Cardiac septum (tissue), 1 donor: ENCODE measurements around the gene TEX29. TPM values are rescaled to one million over a fixed set of nuclear protein-coding genes. Genes with fewer than 3 reads are reported as not detected.

Source experiments
- DNase-seq: peaks from one replicate; pipeline ENCODE4 v3.0.0-alpha.2; 2020; ENCODE audit warnings: low spot score
- intact Hi-C: fragments of 100-400 bp; cut with DNase I; formaldehyde crosslinking; loops from one replicate; pipeline ENCODE4 v1.14.0; 2022
- long read RNA-seq: library from polyadenylated mRNA; unstranded; transcript quantifications from one replicate; pipeline ENCODE4 v2.0.0, GENCODE V29; 2021
- total RNA-seq: library from RNA; stranded (reverse); fragmentation: NEBNext Ultra II Directional; extraction: Animal tissue kit (Norgen Biotek cat#: 25700); gene quantifications from one replicate; pipeline ENCODE4 v1.2.1, GENCODE V29; 2021
- donor health status: DM: no; HTN: no; CAD: no.

TEX29 gene
- 0.70 TPM for total RNA-seq
- long read RNA-seq, partial matches to known transcripts, result 1 of 1 reads
- long read RNA-seq, other reads (novel, unspliced or antisense), result 0 of 1 reads

DNA sequence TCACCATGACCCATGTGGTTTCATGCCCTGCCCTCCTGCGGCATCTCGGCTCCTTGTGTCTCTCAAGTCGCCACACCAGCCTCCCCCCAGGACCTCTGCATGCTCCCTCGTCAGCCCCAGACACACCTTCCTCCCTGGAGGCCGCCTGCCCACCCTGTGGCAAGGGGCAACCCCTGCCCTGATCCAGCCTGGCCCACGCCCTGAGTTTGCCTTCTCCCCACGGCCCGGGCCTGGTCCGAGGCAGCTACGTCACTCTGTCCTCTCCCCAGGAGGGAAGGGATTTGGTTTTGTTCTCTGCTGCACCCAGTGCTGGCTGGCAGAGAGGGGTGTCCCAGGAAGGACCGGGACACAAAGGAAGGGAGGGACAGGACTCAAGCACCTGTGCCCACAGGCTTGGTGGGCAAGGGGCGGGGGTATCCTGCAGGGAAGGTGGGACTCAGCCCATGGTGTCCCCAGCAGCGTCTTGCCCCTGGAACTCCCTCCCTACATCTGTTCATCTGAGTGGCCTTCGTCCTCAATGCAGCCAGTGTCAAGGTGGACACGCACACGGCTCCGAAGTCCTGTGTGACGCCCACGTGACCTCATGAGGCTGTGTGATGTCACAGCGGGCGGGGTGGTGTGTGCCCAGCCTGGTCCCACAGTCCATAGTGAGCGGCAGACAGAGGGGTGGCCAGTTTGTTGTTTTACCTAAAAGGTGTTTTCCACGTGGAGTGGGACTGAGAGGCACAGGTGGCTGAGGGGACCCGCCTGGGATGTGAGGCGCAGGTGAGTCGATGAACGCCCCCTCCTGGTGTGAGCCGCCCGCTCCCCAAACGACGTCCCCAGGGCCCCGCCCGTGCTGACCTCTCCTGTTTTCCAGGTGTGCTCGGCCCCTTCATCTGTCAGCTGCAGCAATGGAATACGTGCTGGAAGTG, at the start of gene TEX29:
TEX29 (plus strand) TSS at position 645 of the 914 bp plus-strand sequence; CDS start at position 894, 249 bp downstream.
- DNase-seq, result no peak
- intact Hi-C loops, result no loop called here

DNA sequence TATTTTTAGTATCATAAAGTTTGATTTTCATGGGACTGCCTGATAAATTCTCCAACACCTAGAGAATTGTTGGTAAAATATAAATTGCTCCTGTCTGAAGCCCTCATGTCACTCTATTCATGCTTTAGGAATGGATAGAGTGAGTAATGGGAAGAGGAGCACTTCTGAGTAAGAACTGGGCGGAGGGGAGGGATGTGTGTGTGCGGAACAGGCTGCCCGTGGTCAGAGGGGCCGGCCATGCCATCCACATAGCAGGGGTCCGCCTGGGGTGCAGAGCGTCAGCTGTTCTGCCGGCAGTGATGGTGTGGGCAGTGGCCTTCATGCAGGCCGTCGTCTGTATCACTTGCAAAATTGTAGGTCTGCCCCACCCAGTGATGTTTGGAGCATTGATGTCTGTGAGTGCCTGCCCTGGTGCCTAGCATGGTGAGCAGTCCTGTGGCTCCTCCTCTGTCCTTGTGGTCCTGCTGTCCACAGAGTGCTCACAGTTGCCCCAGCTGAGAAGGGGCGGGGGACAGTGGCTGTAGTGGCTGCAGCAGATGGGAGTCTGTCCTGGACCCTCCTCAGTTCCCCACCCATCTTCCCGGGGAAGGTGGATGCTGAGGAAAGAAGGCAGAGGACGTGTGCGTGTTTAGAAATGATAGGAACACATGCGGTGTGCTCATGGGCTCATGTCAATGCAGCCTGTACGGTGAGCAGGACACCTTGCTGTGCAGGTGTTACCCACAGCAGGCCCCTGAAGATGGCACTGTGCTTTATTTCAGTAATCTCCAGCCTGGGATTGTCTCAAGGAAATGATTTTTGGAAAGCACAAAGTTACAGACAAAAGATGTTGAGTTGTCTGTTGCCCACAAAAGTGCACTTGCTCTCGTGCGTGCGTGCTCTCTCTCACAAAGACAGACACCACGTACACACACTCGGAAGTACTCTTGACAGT, 49.4 kb upstream of the TEX29 start:
- intact Hi-C loops, result no loop called here
- no peak for DNase-seq

DNA sequence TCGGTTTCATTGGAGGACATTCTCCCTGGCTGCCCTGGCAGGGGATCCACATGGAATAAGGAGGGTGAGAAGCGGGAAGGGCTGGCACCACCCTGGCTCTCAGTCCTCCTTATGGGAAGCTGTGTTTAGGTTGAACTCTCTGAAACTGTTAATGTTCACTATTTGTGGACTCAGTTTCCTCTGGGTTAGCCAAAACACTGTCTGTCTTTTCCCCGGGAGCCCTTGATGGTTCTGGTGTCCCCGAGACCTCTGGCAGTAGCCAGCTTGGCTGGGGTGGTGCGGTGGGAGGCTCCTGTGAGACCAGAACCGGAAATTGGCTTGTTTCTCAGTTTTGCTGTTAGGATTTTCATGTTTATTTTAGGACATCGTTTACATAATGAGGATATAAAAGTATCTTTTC, 48.3 kb upstream of the TEX29 start:
- intact Hi-C loops, result no loop called here

DNA sequence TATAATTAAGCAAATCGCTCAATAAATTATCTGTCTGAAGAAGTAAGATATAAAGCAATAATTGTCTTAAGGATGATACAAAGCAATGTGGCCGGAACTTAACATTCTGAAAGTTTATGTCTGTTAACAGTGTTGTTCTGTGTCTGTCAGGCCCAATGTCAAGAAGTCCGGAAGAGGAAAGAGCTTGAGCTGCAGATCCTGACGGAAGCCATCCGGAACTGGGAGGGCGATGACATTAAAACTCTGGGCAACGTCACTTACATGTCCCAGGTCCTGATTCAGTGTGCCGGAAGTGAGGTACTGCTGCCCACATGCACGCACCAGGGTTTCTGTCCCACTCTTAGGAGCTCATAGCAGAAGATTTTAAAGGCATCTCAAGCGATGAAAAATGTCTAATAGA, 45.1 kb upstream of the TEX29 start:
- no peak for DNase-seq
- intact Hi-C loops, result no loop called here

More for the DNA sequence above, 48.3 kb upstream of the TEX29 start:
- no peak for DNase-seq

DNA sequence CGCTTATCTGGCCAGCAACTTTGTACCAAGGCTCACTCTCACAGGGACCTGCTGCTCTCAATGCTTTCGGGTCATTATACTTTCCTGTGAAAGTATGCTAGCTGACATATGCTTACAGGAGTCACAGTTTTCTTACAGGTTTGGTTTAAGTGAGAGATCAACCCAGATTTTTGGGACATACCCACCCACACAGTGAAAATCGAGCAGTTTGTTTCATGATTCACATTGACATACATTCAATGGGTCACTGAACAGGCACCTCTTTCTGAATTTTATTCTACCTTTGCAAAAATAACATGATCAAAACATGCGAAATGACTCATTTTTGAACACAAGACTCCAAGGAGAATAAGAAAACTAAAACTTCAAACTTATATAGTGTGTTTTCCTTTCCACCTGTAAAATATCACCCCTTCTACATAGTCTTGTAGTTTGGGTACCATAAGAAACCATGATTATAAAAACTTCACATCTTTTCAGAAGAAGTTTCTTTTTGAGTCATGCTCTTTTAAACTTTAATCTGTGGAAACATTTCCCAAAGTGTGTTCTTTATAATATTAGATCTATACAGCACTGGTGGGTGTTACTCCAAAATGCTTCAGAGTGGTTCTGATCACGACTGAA, 44.3 kb upstream of the TEX29 start:
- no peak for DNase-seq
- intact Hi-C loops, result no loop called here

DNA sequence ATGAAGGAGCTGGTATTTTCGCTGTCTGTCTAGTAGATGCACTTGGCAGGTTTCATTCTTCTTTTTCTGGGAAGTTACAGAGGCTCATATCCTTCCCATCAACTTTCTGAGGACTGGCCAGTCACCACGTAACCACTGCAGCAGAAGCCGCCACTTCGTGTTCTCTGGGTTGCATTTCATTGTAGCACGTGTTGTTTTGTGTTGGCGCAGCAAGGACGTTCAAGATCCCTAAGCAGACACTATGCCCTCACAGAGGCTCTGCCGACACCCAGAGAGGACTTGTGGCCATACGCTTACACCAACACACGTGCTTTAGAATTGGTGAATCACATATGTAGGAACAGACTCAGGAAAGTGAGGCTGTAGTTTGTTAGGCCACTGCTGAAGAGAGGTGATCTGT, 42.2 kb upstream of the TEX29 start:
- intact Hi-C loops, result no loop called here
- DNase-seq, result no peak

DNA sequence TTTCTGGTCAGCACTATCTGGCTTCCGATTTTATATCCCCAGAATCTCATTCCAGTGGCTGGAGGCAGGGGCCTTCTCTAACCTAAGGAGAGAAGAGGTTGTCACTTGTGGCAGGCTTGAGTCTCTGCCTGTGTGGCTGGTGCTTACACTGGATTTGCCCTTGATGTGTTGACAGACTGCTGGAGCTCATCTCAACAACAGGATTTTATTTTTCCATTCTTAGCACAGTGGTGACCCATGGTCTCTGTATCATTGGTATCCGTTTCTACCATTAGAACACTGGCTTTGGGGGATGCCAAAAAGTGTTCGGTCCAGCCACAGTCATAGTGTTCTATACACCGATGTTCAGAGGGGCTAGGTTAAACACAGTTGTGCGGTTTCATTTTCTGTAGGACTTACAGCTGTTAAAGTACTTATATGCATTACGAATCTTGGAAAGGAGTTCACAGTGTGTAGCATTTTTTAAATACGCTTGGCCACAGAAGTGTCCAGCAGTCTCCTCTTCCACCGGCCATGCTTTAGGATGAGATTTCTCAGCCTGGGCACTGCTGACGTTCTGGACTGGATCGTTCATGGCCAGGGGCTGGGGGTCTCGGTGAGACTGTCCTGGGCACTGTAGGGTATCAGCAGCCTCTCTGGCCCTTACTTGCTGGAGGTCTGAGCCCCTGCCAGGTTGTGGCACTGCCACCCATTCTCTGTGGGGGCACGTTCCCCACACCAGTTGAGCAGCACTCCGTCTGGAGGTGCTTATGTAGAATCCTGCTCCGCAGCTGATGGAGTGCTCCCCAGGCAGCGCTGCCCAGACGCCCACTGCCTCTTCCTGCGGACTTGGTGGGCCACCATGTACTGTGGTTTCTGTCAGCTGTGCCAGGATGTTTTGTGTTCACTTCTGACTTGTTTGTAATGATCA, 41.4 kb upstream of the TEX29 start:
- intact Hi-C loops, result no loop called here
- no peak for DNase-seq

DNA sequence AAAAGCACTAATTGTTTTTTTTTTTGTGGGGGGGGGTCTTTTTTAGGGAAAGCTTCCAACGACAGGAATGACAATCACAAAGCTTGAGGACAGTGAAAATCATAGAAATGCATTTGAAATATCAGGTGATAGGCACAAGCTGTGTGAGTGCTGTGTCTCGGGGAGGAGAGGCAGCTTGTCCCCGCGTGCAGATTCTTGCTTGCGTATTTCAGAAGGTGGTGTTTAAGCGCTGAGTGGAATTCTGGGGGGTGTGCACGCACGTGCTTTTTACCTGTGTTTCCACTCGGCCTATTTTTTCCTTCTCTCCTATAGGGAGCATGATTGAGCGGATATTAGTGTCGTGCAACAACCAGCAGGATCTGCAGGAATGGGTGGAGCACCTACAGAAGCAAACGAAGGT, 40.2 kb upstream of the TEX29 start:
- DNase-seq, result no peak
- intact Hi-C loops, result loop anchor here (5.0 kb wide), 2 partner anchors 33 to 128 kb away; no protein-coding TSS in a partner anchor

DNA sequence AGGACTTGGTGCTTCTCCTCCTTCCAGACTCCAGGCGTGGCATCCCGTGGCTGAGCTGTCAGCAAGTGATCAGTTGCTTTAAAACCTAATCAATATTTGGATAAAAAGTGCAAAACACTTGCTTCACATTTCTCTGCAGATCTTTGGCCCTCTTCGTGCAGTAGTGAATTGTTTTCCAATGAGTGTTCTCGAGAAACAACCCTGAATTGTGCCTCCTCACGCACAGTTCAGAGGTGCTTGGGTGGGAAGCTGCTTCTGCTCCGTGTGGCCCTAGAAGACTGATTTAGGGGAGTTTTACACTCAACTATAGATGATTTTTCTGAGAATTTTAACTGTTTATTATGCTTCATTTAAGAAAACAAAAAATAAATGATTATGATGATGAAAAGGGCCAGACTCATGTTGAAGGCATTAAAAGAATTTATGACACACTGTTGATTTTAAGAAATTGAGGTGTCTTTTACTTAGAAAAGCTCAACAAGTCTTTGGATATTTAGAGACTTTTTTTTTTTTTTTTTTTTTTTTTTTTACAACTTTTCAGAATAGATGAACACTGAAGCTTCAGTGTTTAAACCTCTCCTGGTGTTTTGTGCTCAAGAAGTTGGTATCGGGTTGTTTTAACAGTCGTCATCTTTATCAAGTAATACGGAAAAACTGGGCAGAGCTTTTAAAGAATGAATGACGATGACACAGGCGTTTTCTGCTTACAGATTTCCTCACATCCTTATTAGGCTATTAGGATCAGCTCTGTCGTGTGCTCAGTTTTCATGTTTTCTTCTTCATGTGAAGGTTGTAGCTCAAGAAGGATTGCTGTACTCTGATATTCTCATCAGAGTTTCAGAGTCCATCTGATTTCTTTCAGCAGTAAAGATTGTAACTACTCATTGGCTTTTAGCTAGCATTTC, 39.5 kb upstream of the TEX29 start:
- intact Hi-C loops, result loop anchor here (5.0 kb wide), 2 partner anchors 34 to 129 kb away; no protein-coding TSS in a partner anchor
- DNase-seq, result no peak

DNA sequence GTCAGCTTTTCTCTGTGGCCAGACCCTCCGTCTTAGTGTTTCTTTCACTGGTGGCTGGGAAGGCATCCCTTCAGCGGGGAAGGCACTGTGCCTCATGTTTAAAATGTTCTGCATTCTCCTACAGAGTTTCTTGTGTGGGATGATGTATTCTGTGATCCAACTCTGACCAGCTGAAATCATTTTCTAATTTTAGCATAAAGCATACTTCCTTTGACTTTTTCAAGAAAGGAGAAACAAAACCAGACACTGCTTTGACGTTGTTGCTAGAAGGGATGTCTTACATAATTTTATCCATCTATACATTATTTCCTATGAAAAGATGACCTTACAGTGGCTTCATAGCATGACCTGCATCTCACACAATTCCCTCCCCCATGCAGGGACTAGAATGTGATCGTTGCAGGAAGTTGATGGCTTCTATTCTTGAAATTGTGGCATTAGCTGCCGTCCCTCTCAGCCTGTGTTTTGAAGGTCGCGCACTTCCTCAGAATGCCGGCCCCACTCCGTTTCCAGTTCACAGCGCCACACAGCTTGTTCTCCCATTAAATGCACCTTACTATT, 38.6 kb upstream of the TEX29 start:
- intact Hi-C loops, result loop anchor here (5.0 kb wide), 2 partner anchors 35 to 130 kb away; no protein-coding TSS in a partner anchor
- no peak for DNase-seq

DNA sequence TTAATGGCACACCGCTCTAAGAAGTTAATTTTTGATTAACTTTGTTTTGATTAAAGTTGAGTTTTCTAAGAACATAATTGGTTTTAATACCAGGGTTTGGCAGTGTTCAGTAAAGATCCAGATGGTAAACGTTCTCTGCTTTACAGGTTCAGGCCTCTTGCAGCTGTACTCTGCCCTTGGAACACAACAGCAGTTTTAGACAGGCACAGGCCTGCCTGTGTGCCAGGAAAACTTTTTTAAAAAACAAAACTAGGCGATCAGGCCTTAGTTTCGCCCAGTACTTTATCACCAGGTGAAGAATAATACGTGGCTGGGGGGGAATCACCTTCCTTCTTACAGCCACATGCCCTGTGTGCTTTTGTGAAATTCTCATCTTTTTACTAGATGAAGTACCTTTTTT, 38.0 kb upstream of the TEX29 start:
- DNase-seq, result no peak
- intact Hi-C loops, result loop anchor here (5.0 kb wide), 2 partner anchors 35 to 130 kb away; no protein-coding TSS in a partner anchor

DNA sequence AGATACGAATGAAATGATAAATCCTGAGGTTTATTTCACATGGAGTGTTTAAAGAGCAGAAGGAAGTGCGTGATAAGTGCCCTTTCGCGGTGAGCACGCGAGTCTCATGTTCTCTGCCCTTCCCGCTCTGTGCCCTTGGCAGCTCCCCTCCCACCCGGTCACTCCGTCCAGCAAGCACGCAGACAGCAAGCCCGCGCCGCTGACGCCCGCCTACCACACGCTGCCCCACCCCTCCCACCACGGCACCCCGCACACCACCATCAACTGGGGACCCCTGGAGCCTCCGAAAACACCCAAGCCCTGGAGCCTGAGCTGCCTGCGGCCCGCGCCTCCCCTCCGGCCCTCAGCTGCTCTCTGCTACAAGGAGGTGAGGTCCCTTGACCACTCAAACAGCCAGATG, 37.4 kb upstream of the TEX29 start:
- intact Hi-C loops, result loop anchor here (5.0 kb wide), 2 partner anchors 36 to 131 kb away; no protein-coding TSS in a partner anchor
- no peak for DNase-seq

DNA sequence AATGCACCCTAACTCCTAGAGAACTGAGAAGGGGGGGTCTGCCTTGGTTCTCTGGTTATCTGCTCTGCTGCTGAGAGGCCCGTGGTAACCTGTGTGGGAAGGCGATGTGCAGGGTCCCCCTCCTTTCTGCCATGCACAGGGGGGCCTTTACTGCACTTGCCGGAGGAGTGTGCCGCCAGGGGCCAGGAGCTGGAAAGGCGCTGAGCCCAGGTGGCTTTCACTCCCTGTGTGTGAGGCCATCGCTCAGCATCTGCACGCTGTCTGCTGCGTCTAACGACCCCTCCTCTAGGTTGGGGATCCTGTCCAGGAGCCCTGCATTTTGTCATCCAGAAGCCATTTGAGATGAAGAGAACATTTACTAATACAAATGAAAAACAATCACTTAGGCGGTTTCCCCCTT, 37.0 kb upstream of the TEX29 start:
- intact Hi-C loops, result loop anchor here (5.0 kb wide), 2 partner anchors 36 to 131 kb away; no protein-coding TSS in a partner anchor
- no peak for DNase-seq

DNA sequence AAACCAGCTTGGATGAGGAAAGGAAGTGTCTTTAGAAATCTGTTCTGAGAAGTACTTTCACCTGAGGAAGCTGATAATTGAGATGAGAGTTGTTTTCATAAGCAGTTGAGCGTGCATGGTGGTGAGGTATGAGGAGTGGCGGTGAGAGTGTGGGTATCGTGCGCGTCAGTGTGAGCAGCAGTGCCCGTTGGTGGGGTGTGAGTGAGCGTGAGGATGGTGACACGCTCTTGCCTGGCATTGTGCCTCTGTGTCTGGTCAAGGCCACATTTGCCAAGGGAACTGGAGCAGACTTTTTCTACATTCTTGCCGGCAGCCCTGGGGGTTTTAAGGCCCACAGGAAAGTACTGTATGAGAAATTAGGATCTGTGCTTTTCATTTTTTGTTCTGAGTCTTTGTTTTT, 36.5 kb upstream of the TEX29 start:
- no peak for DNase-seq
- intact Hi-C loops, result loop anchor here (5.0 kb wide), 2 partner anchors 37 to 132 kb away; no protein-coding TSS in a partner anchor

DNA sequence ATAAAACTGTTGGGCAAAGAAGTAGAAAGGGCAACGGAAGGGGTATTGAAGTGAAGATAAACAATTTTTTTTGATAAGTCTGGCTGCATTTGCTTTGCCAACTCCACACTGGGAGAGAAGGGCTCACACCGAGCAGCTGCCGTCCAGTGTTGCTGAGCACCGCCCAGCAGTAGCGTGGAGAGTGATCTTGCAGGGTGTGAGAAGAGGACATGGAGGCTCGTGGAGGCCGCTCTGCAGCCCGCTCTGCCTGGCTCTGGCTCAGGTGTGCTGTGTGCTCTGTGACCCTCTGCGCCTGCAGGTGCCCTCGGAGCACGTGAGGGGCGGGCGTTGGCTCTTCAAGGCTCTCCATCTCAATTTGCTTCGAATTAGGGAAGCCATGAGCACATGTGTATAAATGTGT, 35.9 kb upstream of the TEX29 start:
- no peak for DNase-seq
- intact Hi-C loops, result loop anchor here (5.0 kb wide), 2 partner anchors 37 to 132 kb away; no protein-coding TSS in a partner anchor

DNA sequence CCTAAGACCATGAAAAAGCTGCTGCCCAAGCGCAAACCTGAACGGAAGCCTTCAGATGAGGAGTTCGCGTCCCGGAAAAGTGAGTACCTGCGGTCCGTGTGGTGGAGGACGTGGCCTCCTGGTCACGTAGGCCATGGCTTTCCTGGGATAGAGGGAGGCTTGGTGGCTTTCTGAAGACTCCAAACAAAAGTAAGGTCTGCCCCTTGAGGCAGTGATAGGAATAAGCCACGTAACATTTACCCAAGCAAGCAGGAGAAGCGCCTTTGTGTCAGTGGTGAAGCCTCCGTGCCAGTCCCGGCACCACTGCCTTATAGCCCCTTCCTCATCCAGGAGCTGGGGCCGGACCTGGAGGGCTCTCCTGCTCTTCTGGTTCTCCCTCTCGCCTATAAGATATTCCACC, 34.3 kb upstream of the TEX29 start:
- DNase-seq, result no peak
- intact Hi-C loops, result no loop called here

DNA sequence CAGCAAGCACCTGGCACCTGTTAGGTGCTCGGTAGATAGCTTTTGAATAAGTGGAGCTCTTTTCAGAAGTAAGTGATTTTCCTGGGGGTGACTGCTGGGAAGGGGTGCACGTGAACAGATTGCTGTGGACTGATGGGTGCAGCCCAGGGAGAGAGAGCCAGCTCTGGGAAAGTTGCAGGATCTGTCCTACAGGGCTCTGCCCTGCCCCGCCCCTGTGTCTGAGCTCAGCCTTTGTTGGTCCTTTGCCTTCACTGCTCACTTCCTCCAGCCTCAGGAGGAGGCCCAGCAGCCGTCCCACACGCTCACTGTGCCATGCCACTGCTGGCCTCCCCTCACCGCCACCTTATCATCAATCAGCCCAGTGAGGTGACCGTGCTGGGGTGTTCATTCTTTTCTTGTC, 33.7 kb upstream of the TEX29 start:
- intact Hi-C loops, result no loop called here
- no peak for DNase-seq
